Neutrophil (primary cell): ENCODE data around the gene WDR44.
A peak's percentile ranks its signal among the peaks of the same experiment; 100 is the strongest.

Experiments used
- H3K27ac ChIP-seq: fragments of 200-600 bp; sonication (generic); 2 replicates; pipeline ENCODE4 v1.5.1; 2016; ENCODE audit warnings: mild to moderate bottlenecking, moderate library complexity
- H3K27me3 ChIP-seq: fragments of 200-600 bp; sonication (generic); 2 replicates; pipeline ENCODE4 v1.6.0; 2016; ENCODE audit warnings: mild to moderate bottlenecking
- H3K36me3 ChIP-seq: fragments of 200-600 bp; sonication (generic); 2 replicates; pipeline ENCODE4 v1.5.1; 2017
- H3K4me1 ChIP-seq, 2 experiments: fragments of 200-600 bp in 1 of 2; sonication (generic) in 1 of 2; 1 replicate in 1 of 2; 2 replicates in 1 of 2; pipeline versions ENCODE4 v1.5.1 to v1.6.1; 2013 to 2016; ENCODE audit warnings: low read depth in 1 of 2, low read length in 1 of 2, mild to moderate bottlenecking in 1 of 2, moderate library complexity in 1 of 2; ENCODE audit not compliant: control insufficient read depth in 1 of 2, insufficient read depth in 1 of 2
- H3K4me3 ChIP-seq, 2 experiments: fragments of 200-600 bp in 1 of 2; sonication (generic) in 1 of 2; 1 replicate in 1 of 2; 2 replicates in 1 of 2; pipeline ENCODE4 v1.5.1; 2013 to 2016; ENCODE audit warnings: low read depth in 1 of 2, low read length in 1 of 2, mild to moderate bottlenecking in 1 of 2, moderate library complexity in 1 of 2
- H3K9me3 ChIP-seq: fragments of 200-600 bp; sonication (generic); 2 replicates; pipeline ENCODE4 v1.5.1; 2016
- TF ChIP-seq, protein P1 (sequence below): fragments of 200-600 bp; sonication (generic); IDR thresholded peaks from 2 replicates; pipeline ENCODE4 v1.5.1; 2016; ENCODE audit warnings: antibody characterized with exemption

WDR44 gene

DNA sequence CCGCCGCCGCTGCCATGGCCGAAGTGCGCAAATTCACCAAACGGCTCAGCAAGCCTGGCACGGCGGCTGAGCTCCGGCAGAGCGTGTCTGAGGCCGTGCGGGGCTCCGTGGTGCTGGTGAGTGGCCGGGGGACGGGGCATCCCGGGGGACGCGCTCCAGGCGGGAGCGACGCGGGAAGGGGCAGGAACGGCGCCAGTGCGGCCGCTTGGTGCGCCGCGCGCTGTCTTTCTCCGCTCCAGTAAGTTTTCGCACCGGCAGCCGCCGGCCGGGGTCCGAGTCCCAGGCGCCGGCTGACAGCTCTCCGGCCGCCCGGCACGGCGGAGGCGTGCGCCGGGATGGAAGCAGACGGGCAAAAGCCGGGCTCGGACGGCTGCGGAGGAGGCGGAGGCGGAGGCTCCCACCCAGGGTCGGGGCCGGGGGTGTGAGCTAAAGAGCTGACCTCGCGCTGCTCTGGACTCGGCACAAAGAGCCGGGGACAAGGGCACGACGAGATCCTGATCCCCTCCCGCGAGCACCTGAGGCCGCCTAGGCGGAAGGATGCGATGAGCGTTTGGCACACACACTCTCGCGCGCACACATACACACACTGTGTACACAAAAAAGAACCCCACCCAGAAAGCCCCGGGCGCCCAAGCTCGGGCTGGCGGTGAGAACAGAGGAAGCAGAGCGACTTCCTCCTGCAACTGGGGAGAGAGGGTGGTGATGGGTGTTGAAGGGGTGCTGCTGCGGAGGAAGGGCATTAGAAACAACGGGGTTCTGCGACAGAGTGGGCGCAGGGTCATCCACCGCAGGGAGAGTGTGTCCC, 150.3 kb downstream of the WDR44 start:
- Histone ChIP-seq H3K36me3 (no peaks in the 10 kb centered on the region), H3K4me3 (peak overlapping the region; percentile 74 to 81), H3K27me3 (no peaks in the 10 kb centered on the region), H3K27ac (peak overlapping the region; percentile 97), H3K9me3 (no peaks in the 10 kb centered on the region), H3K4me1 (peaks cover 30 to 41% of the 10 kb centered on the region in 2 experiments)
- TF ChIP-seq, protein P1, sequence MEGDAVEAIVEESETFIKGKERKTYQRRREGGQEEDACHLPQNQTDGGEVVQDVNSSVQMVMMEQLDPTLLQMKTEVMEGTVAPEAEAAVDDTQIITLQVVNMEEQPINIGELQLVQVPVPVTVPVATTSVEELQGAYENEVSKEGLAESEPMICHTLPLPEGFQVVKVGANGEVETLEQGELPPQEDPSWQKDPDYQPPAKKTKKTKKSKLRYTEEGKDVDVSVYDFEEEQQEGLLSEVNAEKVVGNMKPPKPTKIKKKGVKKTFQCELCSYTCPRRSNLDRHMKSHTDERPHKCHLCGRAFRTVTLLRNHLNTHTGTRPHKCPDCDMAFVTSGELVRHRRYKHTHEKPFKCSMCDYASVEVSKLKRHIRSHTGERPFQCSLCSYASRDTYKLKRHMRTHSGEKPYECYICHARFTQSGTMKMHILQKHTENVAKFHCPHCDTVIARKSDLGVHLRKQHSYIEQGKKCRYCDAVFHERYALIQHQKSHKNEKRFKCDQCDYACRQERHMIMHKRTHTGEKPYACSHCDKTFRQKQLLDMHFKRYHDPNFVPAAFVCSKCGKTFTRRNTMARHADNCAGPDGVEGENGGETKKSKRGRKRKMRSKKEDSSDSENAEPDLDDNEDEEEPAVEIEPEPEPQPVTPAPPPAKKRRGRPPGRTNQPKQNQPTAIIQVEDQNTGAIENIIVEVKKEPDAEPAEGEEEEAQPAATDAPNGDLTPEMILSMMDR = no peak

DNA sequence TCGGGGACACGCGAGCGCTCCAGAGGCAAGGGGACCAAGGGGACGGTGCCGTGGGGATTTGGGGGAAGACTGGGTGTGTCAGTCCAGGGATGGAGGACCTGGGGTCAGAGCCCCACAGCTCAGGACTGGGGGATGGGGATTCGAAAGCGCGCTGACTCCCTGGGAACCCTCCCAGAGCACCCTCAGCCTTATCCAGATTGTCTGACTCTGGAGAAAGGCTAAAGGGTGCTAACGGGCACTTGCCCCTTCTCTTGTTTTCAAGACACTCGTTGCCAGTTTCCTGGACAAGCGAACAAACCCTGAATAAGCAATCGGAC, 150.8 kb downstream of the WDR44 start:
- H3K27ac ChIP-seq = peak overlapping the region; percentile 97
- TF ChIP-seq, protein P1 = no peak
- no peaks in the 10 kb centered on the region for H3K27me3 ChIP-seq
- H3K9me3 ChIP-seq = no peaks in the 10 kb centered on the region
- peaks cover 35 to 47% of the 10 kb centered on the region in 2 experiments for H3K4me1 ChIP-seq
- H3K4me3 ChIP-seq = peak overlapping the region; percentile 74 to 81
- no peaks in the 10 kb centered on the region for H3K36me3 ChIP-seq

DNA sequence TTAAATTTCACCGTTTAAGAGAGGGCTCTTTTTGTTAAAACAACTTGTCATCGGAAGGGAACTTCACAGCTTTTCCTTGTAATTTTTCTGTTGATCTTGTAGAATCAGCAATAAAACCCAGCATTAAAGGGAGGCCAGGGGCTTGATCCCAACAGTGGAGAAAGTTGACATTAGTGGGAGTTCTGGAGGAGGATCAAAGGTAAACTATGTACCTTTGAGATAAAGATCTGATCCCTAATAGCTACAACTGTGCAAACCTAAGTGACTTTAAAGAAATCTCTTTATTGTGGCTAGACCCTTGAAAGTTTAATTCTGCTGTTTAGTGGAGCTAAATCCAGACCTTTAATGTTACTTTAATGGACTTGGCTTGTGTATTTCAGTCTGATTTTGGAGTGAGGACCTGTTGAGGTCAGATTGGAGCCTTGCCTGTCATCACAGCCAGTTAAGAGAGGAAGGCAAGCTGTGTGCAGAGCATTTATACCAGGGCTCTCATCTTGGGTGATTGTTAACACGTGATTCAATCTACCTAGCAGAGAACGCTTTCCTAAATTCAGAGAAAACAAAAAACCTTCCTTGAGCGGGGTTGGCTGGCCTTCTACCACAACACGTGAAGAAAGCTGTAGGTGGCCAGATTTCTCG, 151.4 kb downstream of the WDR44 start:
- Histone ChIP-seq H3K36me3 (no peaks in the 10 kb centered on the region), H3K9me3 (no peaks in the 10 kb centered on the region), H3K27ac (peak overlapping the region; percentile 97), H3K27me3 (no peaks in the 10 kb centered on the region), H3K4me3 (peak overlapping the region; percentile 74 to 81), H3K4me1 (peaks cover 41 to 53% of the 10 kb centered on the region in 2 experiments)
- TF ChIP-seq, protein P1 = no peak

DNA sequence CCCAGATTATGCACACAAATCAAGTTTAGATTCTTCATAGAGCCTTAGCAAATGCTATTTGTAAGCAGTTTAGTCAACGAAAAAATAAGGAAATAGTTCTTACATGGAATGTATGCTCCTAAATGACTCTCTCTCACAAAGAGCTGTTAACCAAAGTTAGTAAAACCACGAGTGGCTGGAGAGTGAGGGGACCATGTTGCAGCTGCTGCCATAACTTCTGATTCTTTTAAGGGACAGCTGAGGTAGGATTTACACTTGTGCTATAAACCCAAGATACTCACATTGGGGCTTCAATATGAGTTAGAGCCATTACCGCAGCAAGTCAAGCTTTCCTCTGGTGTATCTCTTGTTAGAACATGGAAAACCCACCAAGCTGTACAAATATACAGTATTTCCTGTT, 152.4 kb downstream of the WDR44 start:
- Histone ChIP-seq H3K27me3 (no peaks in the 10 kb centered on the region), H3K36me3 (no peaks in the 10 kb centered on the region), H3K4me3 (peak overlapping the region; percentile 74 to 81), H3K4me1 (peaks cover 52 to 63% of the 10 kb centered on the region in 2 experiments), H3K9me3 (no peaks in the 10 kb centered on the region), H3K27ac (peak overlapping the region; percentile 97)
- TF ChIP-seq, protein P1 = no peak

DNA sequence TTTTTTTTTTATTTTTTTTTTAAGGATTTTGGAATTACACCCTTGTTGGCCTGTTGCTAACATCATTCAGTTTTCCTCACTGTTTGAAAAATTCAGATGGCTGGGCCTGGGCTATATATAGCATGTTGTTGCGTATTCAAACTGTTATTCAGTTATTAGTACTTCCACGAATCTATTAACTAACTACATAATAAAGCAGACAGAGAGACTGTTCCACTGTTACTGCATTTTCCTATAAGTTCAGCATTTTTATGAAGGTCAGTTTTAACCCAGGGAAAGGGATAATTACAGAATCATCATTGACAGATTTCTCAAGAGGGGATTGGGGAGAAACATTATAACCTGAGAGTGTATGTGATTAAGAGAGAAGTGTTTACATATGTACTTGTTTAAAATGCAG, 152.8 kb downstream of the WDR44 start:
- TF ChIP-seq, protein P1 = no peak
- Histone ChIP-seq H3K36me3 (no peaks in the 10 kb centered on the region), H3K27ac (peak overlapping the region; percentile 97), H3K27me3 (no peaks in the 10 kb centered on the region), H3K9me3 (no peaks in the 10 kb centered on the region), H3K4me3 (peak overlapping the region in 1 of 2 experiments; percentile 81), H3K4me1 (peaks cover 56 to 67% of the 10 kb centered on the region in 2 experiments)
